HepG2 (cell line): ENCODE data around the gene CDCA5. TPM values are rescaled to one million over a fixed set of nuclear protein-coding genes. Genes with fewer than 3 reads are reported as not detected.

ENCODE experiments used
- FOXK1 ChIP-seq: sonication (generic); formaldehyde crosslinking; IDR thresholded peaks from 2 replicates; pipeline ENCODE4 v1.4.0; 2020; ENCODE audit warnings: low read depth, missing genetic modification reagents, borderline replicate concordance
- GLI4 ChIP-seq: sonication (generic); formaldehyde crosslinking; IDR thresholded peaks from 2 replicates; pipeline ENCODE4 v1.5.1; 2020; ENCODE audit warnings: missing genetic modification reagents, mild to moderate bottlenecking, moderate library complexity, borderline replicate concordance
- IKZF5 ChIP-seq: IDR thresholded peaks from 2 replicates; pipeline ENCODE4 v1.6.1; 2018; ENCODE audit warnings: missing genetic modification reagents, mild to moderate bottlenecking, missing compliant biosample characterization
- NFKB2 ChIP-seq: sonication (generic); formaldehyde crosslinking; IDR thresholded peaks from 2 replicates; pipeline ENCODE4 v1.4.0; 2020; ENCODE audit warnings: missing genetic modification reagents, borderline replicate concordance
- PBX3 ChIP-seq: sonication (generic); formaldehyde crosslinking; IDR thresholded peaks from 2 replicates; pipeline ENCODE4 v1.8.1; 2023; ENCODE audit warnings: missing genetic modification reagents, inconsistent platforms, borderline replicate concordance
- PHF21A ChIP-seq: sonication (generic); formaldehyde crosslinking; IDR thresholded peaks from 2 replicates; pipeline ENCODE4 v1.5.0; 2020; ENCODE audit warnings: mild to moderate bottlenecking, missing genetic modification reagents
- RBFOX2 ChIP-seq: fragments of 200-400 bp; formaldehyde crosslinking; IDR thresholded peaks from 2 replicates; pipeline ENCODE4 v1.6.1; 2017; ENCODE audit warnings: low read depth, mild to moderate bottlenecking, low read length
- RNF2 ChIP-seq: fragments of 450-650 bp; conservative IDR thresholded peaks from 2 replicates; pipeline ENCODE4 v1.6.1; 2016; ENCODE audit warnings: low read depth
- STAT6 ChIP-seq: sonication (generic); formaldehyde crosslinking; IDR thresholded peaks from 2 replicates; pipeline ENCODE4 v1.4.0; 2020; ENCODE audit warnings: missing genetic modification reagents, mild to moderate bottlenecking, borderline replicate concordance
- U2AF2 ChIP-seq: fragments of 200-400 bp; formaldehyde crosslinking; IDR thresholded peaks from 2 replicates; pipeline ENCODE4 v1.6.1; 2017; ENCODE audit warnings: low read depth, mild to moderate bottlenecking, low read length
- ZBTB1 ChIP-seq: sonication (generic); formaldehyde crosslinking; IDR thresholded peaks from 2 replicates; pipeline ENCODE4 v1.4.0; 2020; ENCODE audit warnings: missing genetic modification reagents, borderline replicate concordance
- ZNF124 ChIP-seq: sonication (generic); formaldehyde crosslinking; IDR thresholded peaks from 2 replicates; pipeline ENCODE4 v1.4.0; 2020; ENCODE audit warnings: missing genetic modification reagents
- ZNF224 ChIP-seq: sonication (generic); formaldehyde crosslinking; IDR thresholded peaks from 2 replicates; pipeline ENCODE4 v1.5.0; 2020; ENCODE audit warnings: mild to moderate bottlenecking, missing genetic modification reagents
- ZNF274 ChIP-seq: sonication (generic); formaldehyde crosslinking; IDR thresholded peaks from 2 replicates; pipeline ENCODE4 v1.5.1; 2020; ENCODE audit warnings: mild to moderate bottlenecking, missing genetic modification reagents
- ZNF503 ChIP-seq: sonication (generic); formaldehyde crosslinking; IDR thresholded peaks from 2 replicates; pipeline ENCODE4 v1.4.0; 2020; ENCODE audit warnings: missing genetic modification reagents
- ZNF746 ChIP-seq: sonication (generic); formaldehyde crosslinking; IDR thresholded peaks from 2 replicates; pipeline ENCODE4 v1.8.0; 2022; ENCODE audit warnings: mild to moderate bottlenecking, missing genetic modification reagents
- ZNF777 ChIP-seq: sonication (generic); formaldehyde crosslinking; IDR thresholded peaks from 2 replicates; pipeline ENCODE4 v1.4.0; 2020; ENCODE audit warnings: missing genetic modification reagents
- ZNF780A ChIP-seq: sonication (generic); formaldehyde crosslinking; IDR thresholded peaks from 2 replicates; pipeline ENCODE4 v1.8.0; 2022; ENCODE audit warnings: mild to moderate bottlenecking, missing genetic modification reagents, moderate library complexity
- ZNF781 ChIP-seq: sonication (generic); formaldehyde crosslinking; IDR thresholded peaks from 2 replicates; pipeline ENCODE4 v1.5.1; 2020; ENCODE audit warnings: borderline replicate concordance, mild to moderate bottlenecking, missing genetic modification reagents; ENCODE audit errors: not compliant biosample characterization
- polyA plus RNA-seq, 8 experiments: library from polyadenylated mRNA; depleted of rRNA in 3 of 8; stranded (reverse) in 7 of 8; unstranded in 1 of 8; fragments of >200 nt; fragmentation: Illumina TruSeq in 4 of 8; extraction: Trizol in 4 of 8; gene quantifications; 2 replicates each; pipeline versions ENCODE4 v1.2.1 to v1.2.3, GENCODE V29; 2011 to 2016; ENCODE audit warnings: low read depth in 4 of 8, missing spikeins in 1 of 8, mixed read lengths in 1 of 8; ENCODE audit not compliant: insufficient read depth in 1 of 8
- total RNA-seq, 5 experiments: library from RNA; depleted of rRNA; stranded (reverse); fragments of >200 nt; fragmentation: Illumina TruSeq; extraction: Trizol; gene quantifications; 2 replicates each; pipeline ENCODE4 v1.2.3, GENCODE V29; 2016; ENCODE audit warnings: low read depth in 1 of 5

The CDCA5 gene
- total and polyA plus RNA-seq, 2 of the 13 experiments (the other 11 are each of a cell fraction or from before 2014, with no cell fraction given): 13.5 to 50.6 TPM

GRCh38 chr11:65121865-65122696 lies 38.2 kb upstream of the CDCA5 start, which contains the start of the genes FAU and MRPL49 (continued):
- TF ChIP-seq IKZF5 (CRISPR knock-in tag) (peak; percentile 85), ZNF780A (CRISPR knock-in tag) (peak; percentile 56; the same call in 1 of the 2 replicates), ZNF124 (CRISPR knock-in tag) (0 out of 2 replicates have a peak, but pooled peaks have one; percentile 22), ZNF781 (CRISPR knock-in tag) (peak; percentile 28), NFKB2 (peak; percentile 60), ZNF274 (CRISPR knock-in tag) (0 out of 2 replicates have a peak, but pooled peaks have one; percentile 21), GLI4 (CRISPR knock-in tag) (0 out of 2 replicates have a peak, but pooled peaks have one; percentile 3), U2AF2 (no peak), FOXK1 (CRISPR knock-in tag) (peak; percentile 93), STAT6 (peak; percentile 82; the same call in 1 of the 2 replicates), ZNF503 (0 out of 2 replicates have a peak, but pooled peaks have one; percentile 7), ZNF777 (CRISPR knock-in tag) (peak; percentile 65), ZBTB1 (CRISPR knock-in tag) (no peak), RBFOX2 (peak; percentile 97), ZNF224 (CRISPR knock-in tag) (no peak), PBX3 (CRISPR knock-in tag) (no peak), ZNF746 (CRISPR knock-in tag) (peak; percentile 12; the same call in 1 of the 2 replicates), PHF21A (CRISPR knock-in tag) (peak; percentile 78), RNF2 (peak; percentile 37; the same call in 1 of the 2 replicates)
